K562 (cell line): ENCODE data around the gene WDFY2. TPM values are rescaled to one million over a fixed set of nuclear protein-coding genes. Genes with fewer than 3 reads are reported as not detected.
A peak's percentile ranks its signal among the peaks of the same experiment; 100 is the strongest.

Experiments
- ATF7 ChIP-seq: fragments of 450-650 bp; IDR thresholded peaks from 2 replicates; pipeline ENCODE4 v1.7.1; 2014; ENCODE audit warnings: mild to moderate bottlenecking, moderate library complexity
- BHLHE40 ChIP-seq: IDR thresholded peaks from 2 replicates; pipeline ENCODE4 v1.6.1; 2011; ENCODE audit warnings: low read length, improper control_type of control experiment
- FOXA3 ChIP-seq, 2 experiments: fragments of 450-650 bp in 1 of 2; sonication (generic) in 1 of 2; formaldehyde crosslinking; IDR thresholded peaks in 1 of 2; conservative IDR thresholded peaks in 1 of 2; 2 replicates each; pipeline versions ENCODE4 v1.4.0 to v1.8.0; 2020 to 2022; ENCODE audit warnings: mild to moderate bottlenecking in 2 of 2, missing genetic modification reagents in 1 of 2
- KLF1 ChIP-seq: fragments of 450-650 bp; IDR thresholded peaks from 2 replicates; pipeline ENCODE4 v1.6.1; 2016; ENCODE audit warnings: missing genetic modification characterization, missing compliant biosample characterization
- RFX7 ChIP-seq: fragments of 250-450 bp; sonication (Bioruptor Pico); IDR thresholded peaks from 2 replicates; pipeline ENCODE4 v1.5.1; 2021; ENCODE audit warnings: mild to moderate bottlenecking
- TCF7L2 ChIP-seq: fragments of 150-350 bp; IDR thresholded peaks from 2 replicates; pipeline ENCODE4 v1.6.1; 2016; ENCODE audit warnings: low read depth, mild to moderate bottlenecking, low read length, moderate library complexity
- YY1 ChIP-seq, 3 experiments: IDR thresholded peaks; 2 replicates each; pipeline ENCODE4 v1.6.1; 2011; ENCODE audit warnings: low read length in 2 of 3, mild to moderate bottlenecking in 2 of 3, moderate library complexity in 2 of 3, borderline replicate concordance in 1 of 3, control low read depth in 1 of 3, low read depth in 1 of 3; ENCODE audit not compliant: insufficient read depth in 3 of 3, insufficient replicate concordance in 2 of 3, control insufficient read depth in 1 of 3, insufficient read length in 1 of 3; ENCODE audit errors: extremely low read depth in 1 of 3
- ZNF143 ChIP-seq: sonication (generic); formaldehyde crosslinking; IDR thresholded peaks from 2 replicates; pipeline ENCODE4 v1.9.0; 2022; ENCODE audit warnings: mild to moderate bottlenecking, missing genetic modification reagents
- ZNF707 ChIP-seq: fragments of 250-450 bp; sonication (Bioruptor Pico); conservative IDR thresholded peaks from 2 replicates; pipeline ENCODE4 v1.8.0; 2022; ENCODE audit warnings: inconsistent platforms, mild to moderate bottlenecking, moderate library complexity
- polyA plus RNA-seq, 8 experiments: library from polyadenylated mRNA; depleted of rRNA in 4 of 8; stranded (reverse) in 5 of 8; unstranded in 3 of 8; fragments of >200 nt; fragmentation: Nextera tagmentation in 2 of 8; fragmentation: Illumina TruSeq in 1 of 8; extraction: Ambion mirVana in 2 of 8; extraction: Trizol in 1 of 8; gene quantifications; 2 replicates each; pipeline versions ENCODE4 v1.2.1 to v1.2.3, GENCODE V29; 2011 to 2014; ENCODE audit warnings: inconsistent platforms in 1 of 8, missing spikeins in 1 of 8
- total RNA-seq, 7 experiments: library from RNA; depleted of rRNA in 6 of 7; stranded (reverse); fragments of >200 nt in 6 of 7; fragmentation: Illumina TruSeq in 2 of 7; extraction: Trizol in 2 of 7; gene quantifications; 2 replicates each; pipeline versions ENCODE4 v1.2.1 to v1.2.3, GENCODE V29; 2011 to 2021; ENCODE audit warnings: low replicate concordance in 1 of 7
- TF ChIP-seq, protein P1 (sequence below), 2 experiments: fragments of 450-650 bp; formaldehyde crosslinking in 1 of 2; IDR thresholded peaks; 2 replicates each; pipeline versions ENCODE4 v1.4.0 to v1.6.1; 2014 to 2020; ENCODE audit warnings: mild to moderate bottlenecking in 2 of 2, borderline replicate concordance in 1 of 2, low read depth in 1 of 2
- TF ChIP-seq, protein P2 (sequence below), 3 experiments: fragments of 200-800 bp in 1 of 3; fragments of 250-450 bp in 1 of 3; fragments of 450-650 bp in 1 of 3; sonication (Bioruptor Pico) in 1 of 3; sonication (Bioruptor generic) in 1 of 3; formaldehyde crosslinking in 1 of 3; IDR thresholded peaks; 2 replicates each; pipeline versions ENCODE4 v1.6.1 to v1.8.0; 2016 to 2022; ENCODE audit warnings: mild to moderate bottlenecking in 2 of 3, missing genetic modification characterization in 2 of 3, missing compliant biosample characterization in 1 of 3, moderate library complexity in 1 of 3

WDFY2 gene
- total and polyA plus RNA-seq, 9 of the 15 experiments (the other 6 are each of a cell fraction or from before 2014, with no cell fraction given) = 0.66 to 6.4 (median 4.4) TPM

DNA sequence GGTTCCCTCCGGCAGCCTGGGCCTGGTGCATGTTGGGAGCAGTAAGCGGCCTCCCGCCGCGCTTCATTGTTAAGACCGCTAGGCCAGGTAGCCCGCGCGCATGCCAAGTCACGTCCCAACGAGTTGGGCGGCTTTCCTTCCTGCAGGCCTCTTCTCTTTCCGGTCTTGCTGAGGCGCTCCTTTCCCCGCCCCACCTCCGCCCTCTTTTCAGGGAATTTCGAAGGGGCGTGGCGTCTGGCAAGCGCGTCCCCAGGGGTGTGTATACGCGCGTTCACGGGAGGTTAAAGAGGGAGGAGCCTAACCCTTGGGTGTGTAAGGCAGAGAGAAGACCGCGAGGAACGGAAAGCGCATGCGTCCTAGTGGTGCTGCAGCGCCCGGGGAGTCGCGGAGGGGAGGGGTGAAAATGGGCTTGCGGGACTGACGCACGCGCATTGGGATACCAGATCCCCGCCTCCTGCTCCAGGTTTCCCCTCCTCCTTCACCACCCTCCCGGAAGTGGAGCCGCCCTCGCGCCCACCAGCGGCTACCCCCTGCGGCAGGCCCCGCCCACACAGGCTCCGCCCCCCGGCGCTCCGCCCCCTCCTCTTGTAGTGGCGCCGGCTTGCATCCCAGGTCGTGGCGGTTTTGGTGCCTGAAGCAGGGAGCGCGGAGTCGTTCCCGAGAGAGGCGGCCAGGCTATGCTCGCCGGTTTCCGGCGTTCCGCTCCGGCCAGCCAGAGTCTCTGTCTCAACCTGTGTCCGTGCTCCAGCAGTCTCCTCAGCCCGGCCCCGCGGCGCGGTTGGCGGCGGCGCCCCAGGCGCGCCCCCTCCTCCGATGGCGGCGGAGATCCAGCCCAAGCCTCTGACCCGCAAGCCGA, at the start of gene WDFY2 (continued):
- TF ChIP-seq, protein P1, sequence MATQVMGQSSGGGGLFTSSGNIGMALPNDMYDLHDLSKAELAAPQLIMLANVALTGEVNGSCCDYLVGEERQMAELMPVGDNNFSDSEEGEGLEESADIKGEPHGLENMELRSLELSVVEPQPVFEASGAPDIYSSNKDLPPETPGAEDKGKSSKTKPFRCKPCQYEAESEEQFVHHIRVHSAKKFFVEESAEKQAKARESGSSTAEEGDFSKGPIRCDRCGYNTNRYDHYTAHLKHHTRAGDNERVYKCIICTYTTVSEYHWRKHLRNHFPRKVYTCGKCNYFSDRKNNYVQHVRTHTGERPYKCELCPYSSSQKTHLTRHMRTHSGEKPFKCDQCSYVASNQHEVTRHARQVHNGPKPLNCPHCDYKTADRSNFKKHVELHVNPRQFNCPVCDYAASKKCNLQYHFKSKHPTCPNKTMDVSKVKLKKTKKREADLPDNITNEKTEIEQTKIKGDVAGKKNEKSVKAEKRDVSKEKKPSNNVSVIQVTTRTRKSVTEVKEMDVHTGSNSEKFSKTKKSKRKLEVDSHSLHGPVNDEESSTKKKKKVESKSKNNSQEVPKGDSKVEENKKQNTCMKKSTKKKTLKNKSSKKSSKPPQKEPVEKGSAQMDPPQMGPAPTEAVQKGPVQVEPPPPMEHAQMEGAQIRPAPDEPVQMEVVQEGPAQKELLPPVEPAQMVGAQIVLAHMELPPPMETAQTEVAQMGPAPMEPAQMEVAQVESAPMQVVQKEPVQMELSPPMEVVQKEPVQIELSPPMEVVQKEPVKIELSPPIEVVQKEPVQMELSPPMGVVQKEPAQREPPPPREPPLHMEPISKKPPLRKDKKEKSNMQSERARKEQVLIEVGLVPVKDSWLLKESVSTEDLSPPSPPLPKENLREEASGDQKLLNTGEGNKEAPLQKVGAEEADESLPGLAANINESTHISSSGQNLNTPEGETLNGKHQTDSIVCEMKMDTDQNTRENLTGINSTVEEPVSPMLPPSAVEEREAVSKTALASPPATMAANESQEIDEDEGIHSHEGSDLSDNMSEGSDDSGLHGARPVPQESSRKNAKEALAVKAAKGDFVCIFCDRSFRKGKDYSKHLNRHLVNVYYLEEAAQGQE (IDR thresholded peaks at IDR 0.05; ENCODE audit: borderline replicate concordance) = no peak
- TF ChIP-seq, protein P1 (CRISPR knock-in tag; IDR thresholded peaks at IDR 0.05; ENCODE audit: low read depth) = no peak
- TF ChIP-seq YY1 (IDR thresholded peaks at IDR 0.05; ENCODE audit: borderline replicate concordance in 1 of 3, control insufficient read depth in 1 of 3, extremely low read depth in 1 of 3, insufficient read depth in 3 of 3, insufficient read length in 1 of 3, insufficient replicate concordance in 2 of 3, low read depth in 1 of 3, low read length in 2 of 3) (peak in 2 of 3 experiments; percentile 16 to 73), KLF1 (peak; percentile 96), FOXA3 (CRISPR knock-in tag; conservative IDR thresholded peaks at IDR 0.05 in 1 of 2, IDR thresholded peaks at IDR 0.05 in 1 of 2) (no peak), RFX7 (no peak), TCF7L2 (no peak), BHLHE40 (peak; percentile 41), ATF7 (peak; percentile 57), ZNF707 (CRISPR knock-in tag) (no peak), ZNF143 (peak; percentile 65)
- TF ChIP-seq, protein P2, sequence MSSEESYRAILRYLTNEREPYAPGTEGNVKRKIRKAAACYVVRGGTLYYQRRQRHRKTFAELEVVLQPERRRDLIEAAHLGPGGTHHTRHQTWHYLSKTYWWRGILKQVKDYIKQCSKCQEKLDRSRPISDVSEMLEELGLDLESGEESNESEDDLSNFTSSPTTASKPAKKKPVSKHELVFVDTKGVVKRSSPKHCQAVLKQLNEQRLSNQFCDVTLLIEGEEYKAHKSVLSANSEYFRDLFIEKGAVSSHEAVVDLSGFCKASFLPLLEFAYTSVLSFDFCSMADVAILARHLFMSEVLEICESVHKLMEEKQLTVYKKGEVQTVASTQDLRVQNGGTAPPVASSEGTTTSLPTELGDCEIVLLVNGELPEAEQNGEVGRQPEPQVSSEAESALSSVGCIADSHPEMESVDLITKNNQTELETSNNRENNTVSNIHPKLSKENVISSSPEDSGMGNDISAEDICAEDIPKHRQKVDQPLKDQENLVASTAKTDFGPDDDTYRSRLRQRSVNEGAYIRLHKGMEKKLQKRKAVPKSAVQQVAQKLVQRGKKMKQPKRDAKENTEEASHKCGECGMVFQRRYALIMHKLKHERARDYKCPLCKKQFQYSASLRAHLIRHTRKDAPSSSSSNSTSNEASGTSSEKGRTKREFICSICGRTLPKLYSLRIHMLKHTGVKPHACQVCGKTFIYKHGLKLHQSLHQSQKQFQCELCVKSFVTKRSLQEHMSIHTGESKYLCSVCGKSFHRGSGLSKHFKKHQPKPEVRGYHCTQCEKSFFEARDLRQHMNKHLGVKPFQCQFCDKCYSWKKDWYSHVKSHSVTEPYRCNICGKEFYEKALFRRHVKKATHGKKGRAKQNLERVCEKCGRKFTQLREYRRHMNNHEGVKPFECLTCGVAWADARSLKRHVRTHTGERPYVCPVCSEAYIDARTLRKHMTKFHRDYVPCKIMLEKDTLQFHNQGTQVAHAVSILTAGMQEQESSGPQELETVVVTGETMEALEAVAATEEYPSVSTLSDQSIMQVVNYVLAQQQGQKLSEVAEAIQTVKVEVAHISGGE (CRISPR knock-in tag; IDR thresholded peaks at IDR 0.05) = peak in 1 of 3 experiments; percentile 63; a peak in 2 of 6 replicates
